WTC11 (cell line): ENCODE measurements around the gene HLA-DRB5. TPM values are rescaled to one million over a fixed set of nuclear protein-coding genes. Genes with fewer than 3 reads are reported as not detected.
"Not testable (repeated sequence)": the region's sequence is repeated elsewhere in the genome, so short reads cannot be mapped to it uniquely, and the experiment has no call there.

Source experiments
- ATAC-seq: fragments of 200-7000 bp; cut with Tn5 transposase; 2 replicates; pipeline ENCODE4 v1.10.0; 2021; ENCODE audit warnings: mild to moderate bottlenecking, moderate library complexity
- CTCF ChIA-PET: fragments of 300-600 bp; sonication (Branson Sonifier 250); formaldehyde crosslinking; loops from one replicate; lab custom pipeline; 2021; ENCODE audit warnings: antibody characterized with exemption; lab: Charles Lee
- POLR2A ChIA-PET: fragments of 350-600 bp; sonication (Branson Sonifier 250); formaldehyde crosslinking; loops from one replicate; lab custom pipeline; 2021; ENCODE audit warnings: antibody characterized with exemption; lab: Charles Lee
- DNase-seq: peaks from one replicate; pipeline ENCODE4 v3.0.0; 2021; ENCODE audit warnings: low spot score
- H3K27ac Mint-ChIP-seq: 2 replicates; pipeline ENCODE4 v1.8.0; 2021; ENCODE audit warnings: mixed read lengths
- H3K27me3 Mint-ChIP-seq: 2 replicates; pipeline ENCODE4 v1.8.0; 2021; ENCODE audit warnings: low read depth, mild to moderate bottlenecking, moderate library complexity, mixed read lengths
- H3K36me3 Mint-ChIP-seq: 2 replicates; pipeline ENCODE4 v1.8.0; 2021; ENCODE audit warnings: mixed read lengths
- H3K4me1 Mint-ChIP-seq: 2 replicates; pipeline ENCODE4 v1.8.0; 2022; ENCODE audit warnings: mixed read lengths
- H3K4me3 Mint-ChIP-seq: 2 replicates; pipeline ENCODE4 v1.8.0; 2021; ENCODE audit warnings: mild to moderate bottlenecking, moderate library complexity, mixed read lengths
- H3K9me3 Mint-ChIP-seq: 2 replicates; pipeline ENCODE4 v1.8.0; 2021; ENCODE audit warnings: mixed read lengths
- CREB1 ChIP-seq: sonication (generic); formaldehyde crosslinking; IDR thresholded peaks from 2 replicates; pipeline ENCODE4 v1.8.0; 2023; ENCODE audit warnings: mild to moderate bottlenecking, missing genetic modification reagents
- ETV6 ChIP-seq: sonication (generic); formaldehyde crosslinking; IDR thresholded peaks from 2 replicates; pipeline ENCODE4 v1.8.1; 2022; ENCODE audit warnings: mild to moderate bottlenecking, missing genetic modification reagents
- FOXJ3 ChIP-seq: sonication (generic); formaldehyde crosslinking; IDR thresholded peaks from 2 replicates; pipeline ENCODE4 v1.9.0; 2021; ENCODE audit warnings: missing genetic modification reagents, mild to moderate bottlenecking, borderline replicate concordance
- FOXK1 ChIP-seq: sonication (generic); formaldehyde crosslinking; IDR thresholded peaks from 2 replicates; pipeline ENCODE4 v1.8.0; 2022; ENCODE audit warnings: mild to moderate bottlenecking, moderate library complexity, missing genetic modification reagents
- GABPB1 ChIP-seq: sonication (generic); formaldehyde crosslinking; IDR thresholded peaks from 2 replicates; pipeline ENCODE4 v1.8.1; 2023; ENCODE audit warnings: mild to moderate bottlenecking, missing genetic modification reagents
- IRF2 ChIP-seq: sonication (generic); formaldehyde crosslinking; IDR thresholded peaks from 2 replicates; pipeline ENCODE4 v1.8.0; 2022; ENCODE audit warnings: low read depth, missing genetic modification reagents, borderline replicate concordance
- MYBL2 ChIP-seq: sonication (generic); formaldehyde crosslinking; IDR thresholded peaks from 2 replicates; pipeline ENCODE4 v1.8.1; 2023; ENCODE audit warnings: mild to moderate bottlenecking, moderate library complexity, missing genetic modification reagents
- PRRX2 ChIP-seq: fragments of 250-450 bp; sonication (Bioruptor Pico); IDR thresholded peaks from 2 replicates; pipeline ENCODE4 v1.8.0; 2021; ENCODE audit warnings: mild to moderate bottlenecking
- RELA ChIP-seq: sonication (generic); formaldehyde crosslinking; IDR thresholded peaks from 2 replicates; pipeline ENCODE4 v1.8.1; 2022; ENCODE audit warnings: missing genetic modification reagents, mild to moderate bottlenecking, borderline replicate concordance
- RORB ChIP-seq: fragments of 250-450 bp; sonication (Bioruptor Pico); IDR thresholded peaks from 2 replicates; pipeline ENCODE4 v1.9.0; 2021; ENCODE audit warnings: mild to moderate bottlenecking
- SMAD4 ChIP-seq: sonication (generic); formaldehyde crosslinking; IDR thresholded peaks from 2 replicates; pipeline ENCODE4 v1.8.0; 2022; ENCODE audit warnings: mild to moderate bottlenecking, missing genetic modification reagents
- SP1 ChIP-seq: sonication (generic); formaldehyde crosslinking; conservative IDR thresholded peaks from 2 replicates; pipeline ENCODE4 v1.8.1; 2022; ENCODE audit warnings: missing genetic modification reagents
- TP53 ChIP-seq: sonication (generic); formaldehyde crosslinking; IDR thresholded peaks from 2 replicates; pipeline ENCODE4 v1.8.1; 2023; ENCODE audit warnings: mild to moderate bottlenecking, missing genetic modification reagents
- ZNF232 ChIP-seq: sonication (generic); formaldehyde crosslinking; IDR thresholded peaks from 2 replicates; pipeline ENCODE4 v1.8.0; 2022; ENCODE audit warnings: mild to moderate bottlenecking, missing genetic modification reagents
- ZNF263 ChIP-seq: sonication (generic); formaldehyde crosslinking; IDR thresholded peaks from 2 replicates; pipeline ENCODE4 v1.8.1; 2022; ENCODE audit warnings: low read depth, mild to moderate bottlenecking, moderate library complexity, missing genetic modification reagents
- total RNA-seq: library from RNA; stranded (reverse); gene quantifications from 3 replicates; pipeline ENCODE4 v1.2.3, GENCODE V29; 2021
- TF ChIP-seq, protein P1 (sequence below): sonication (generic); formaldehyde crosslinking; IDR thresholded peaks from 2 replicates; pipeline ENCODE4 v1.8.0; 2022; ENCODE audit warnings: mild to moderate bottlenecking, missing genetic modification reagents
- TF ChIP-seq, protein P2 (sequence below): sonication (generic); formaldehyde crosslinking; IDR thresholded peaks from 2 replicates; pipeline ENCODE4 v1.8.1; 2022; ENCODE audit warnings: missing genetic modification reagents, borderline replicate concordance
- TF ChIP-seq, protein P3 (sequence below): sonication (generic); formaldehyde crosslinking; IDR thresholded peaks from 2 replicates; pipeline ENCODE4 v1.8.0; 2022; ENCODE audit warnings: mild to moderate bottlenecking, missing genetic modification reagents
- TF ChIP-seq, protein P4 (sequence below): sonication (generic); formaldehyde crosslinking; IDR thresholded peaks from 2 replicates; pipeline ENCODE4 v1.8.1; 2023; ENCODE audit warnings: mild to moderate bottlenecking, moderate library complexity, missing genetic modification reagents
- TF ChIP-seq, protein P5 (sequence below): sonication (generic); formaldehyde crosslinking; IDR thresholded peaks from 2 replicates; pipeline ENCODE4 v1.8.0; 2022; ENCODE audit warnings: mild to moderate bottlenecking, missing genetic modification reagents
- TF ChIP-seq, protein P6 (sequence below): sonication (generic); formaldehyde crosslinking; IDR thresholded peaks from 2 replicates; pipeline ENCODE4 v1.8.0; 2023; ENCODE audit warnings: missing genetic modification reagents

Gene HLA-DRB5
- total RNA-seq, 1 experiment from 2014 or later: not detected

DNA sequence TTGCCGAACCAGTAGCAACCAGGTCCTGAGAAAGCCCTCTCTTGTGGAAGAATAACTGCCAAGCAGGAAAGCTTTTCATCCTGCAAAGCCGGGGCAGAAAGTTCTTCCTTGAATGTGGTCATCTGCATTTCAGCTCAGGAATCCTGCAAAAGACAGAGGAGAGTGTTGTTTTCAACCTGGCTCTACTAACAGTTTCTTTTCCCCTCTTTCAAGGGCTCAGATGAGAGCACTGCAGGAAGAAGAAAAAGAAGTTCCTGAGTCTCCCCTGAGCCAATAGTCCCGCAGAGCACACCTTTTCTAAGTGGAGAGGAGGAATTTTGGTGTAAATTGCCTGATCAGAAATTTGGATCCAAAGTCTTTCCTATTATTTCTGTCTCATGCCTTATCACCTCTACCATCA, 48.9 kb upstream of the HLA-DRB5 start:
- DNase-seq (no peak), ATAC-seq (no peak)
- POLR2A ChIA-PET: no interaction called here
- H3K36me3 Mint-ChIP-seq: no peaks in the 10 kb centered on the region
- CTCF ChIA-PET: no interaction called here
- no peak for TF ChIP-seq PRRX2 (CRISPR knock-in tag)
- TF ChIP-seq GABPB1: no peak
- TF ChIP-seq FOXK1 (CRISPR knock-in tag): no peak
- TF ChIP-seq, protein P1, sequence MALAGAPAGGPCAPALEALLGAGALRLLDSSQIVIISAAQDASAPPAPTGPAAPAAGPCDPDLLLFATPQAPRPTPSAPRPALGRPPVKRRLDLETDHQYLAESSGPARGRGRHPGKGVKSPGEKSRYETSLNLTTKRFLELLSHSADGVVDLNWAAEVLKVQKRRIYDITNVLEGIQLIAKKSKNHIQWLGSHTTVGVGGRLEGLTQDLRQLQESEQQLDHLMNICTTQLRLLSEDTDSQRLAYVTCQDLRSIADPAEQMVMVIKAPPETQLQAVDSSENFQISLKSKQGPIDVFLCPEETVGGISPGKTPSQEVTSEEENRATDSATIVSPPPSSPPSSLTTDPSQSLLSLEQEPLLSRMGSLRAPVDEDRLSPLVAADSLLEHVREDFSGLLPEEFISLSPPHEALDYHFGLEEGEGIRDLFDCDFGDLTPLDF (CRISPR knock-in tag): no peak
- TF ChIP-seq, protein P2, sequence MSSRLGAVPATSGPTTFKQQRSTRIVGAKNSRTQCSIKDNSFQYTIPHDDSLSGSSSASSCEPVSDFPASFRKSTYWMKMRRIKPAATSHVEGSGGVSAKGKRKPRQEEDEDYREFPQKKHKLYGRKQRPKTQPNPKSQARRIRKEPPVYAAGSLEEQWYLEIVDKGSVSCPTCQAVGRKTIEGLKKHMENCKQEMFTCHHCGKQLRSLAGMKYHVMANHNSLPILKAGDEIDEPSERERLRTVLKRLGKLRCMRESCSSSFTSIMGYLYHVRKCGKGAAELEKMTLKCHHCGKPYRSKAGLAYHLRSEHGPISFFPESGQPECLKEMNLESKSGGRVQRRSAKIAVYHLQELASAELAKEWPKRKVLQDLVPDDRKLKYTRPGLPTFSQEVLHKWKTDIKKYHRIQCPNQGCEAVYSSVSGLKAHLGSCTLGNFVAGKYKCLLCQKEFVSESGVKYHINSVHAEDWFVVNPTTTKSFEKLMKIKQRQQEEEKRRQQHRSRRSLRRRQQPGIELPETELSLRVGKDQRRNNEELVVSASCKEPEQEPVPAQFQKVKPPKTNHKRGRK (CRISPR knock-in tag): no peak
- H3K4me3 Mint-ChIP-seq: no peak overlapping the region
- H3K27me3 Mint-ChIP-seq: peaks cover 9% of the 10 kb centered on the region
- no peaks in the 10 kb centered on the region for H3K9me3 Mint-ChIP-seq
- H3K27ac Mint-ChIP-seq: no peak overlapping the region
- H3K4me1 Mint-ChIP-seq: 0 out of 2 replicates have a peak, but pooled peaks cover 4% of the 10 kb centered on the region

DNA sequence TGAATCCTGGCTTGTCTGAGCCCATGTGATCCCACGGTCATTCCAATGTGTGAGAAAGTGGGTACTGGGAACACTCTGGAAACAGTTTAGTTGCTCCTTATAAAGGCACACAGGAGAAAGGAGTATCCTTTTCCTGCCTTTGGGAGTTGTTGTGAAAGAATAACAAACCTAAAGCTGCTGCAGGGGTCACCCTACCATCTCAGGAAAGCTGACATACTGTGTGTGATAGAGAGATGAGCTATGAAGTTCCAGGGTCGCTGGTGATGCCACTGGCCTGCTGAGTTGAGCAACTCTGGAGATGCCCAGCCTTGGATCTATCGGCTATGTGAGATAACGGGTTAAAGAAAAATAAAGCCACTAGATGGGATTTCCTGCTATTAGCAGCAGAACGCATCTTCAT, 47.4 kb upstream of the HLA-DRB5 start:
- DNase-seq, H3K4me1 Mint-ChIP-seq, ATAC-seq, H3K27me3 Mint-ChIP-seq, H3K36me3 Mint-ChIP-seq, H3K4me3 Mint-ChIP-seq, H3K9me3 Mint-ChIP-seq, H3K27ac Mint-ChIP-seq, CTCF ChIA-PET, POLR2A ChIA-PET: not testable (repeated sequence)

DNA sequence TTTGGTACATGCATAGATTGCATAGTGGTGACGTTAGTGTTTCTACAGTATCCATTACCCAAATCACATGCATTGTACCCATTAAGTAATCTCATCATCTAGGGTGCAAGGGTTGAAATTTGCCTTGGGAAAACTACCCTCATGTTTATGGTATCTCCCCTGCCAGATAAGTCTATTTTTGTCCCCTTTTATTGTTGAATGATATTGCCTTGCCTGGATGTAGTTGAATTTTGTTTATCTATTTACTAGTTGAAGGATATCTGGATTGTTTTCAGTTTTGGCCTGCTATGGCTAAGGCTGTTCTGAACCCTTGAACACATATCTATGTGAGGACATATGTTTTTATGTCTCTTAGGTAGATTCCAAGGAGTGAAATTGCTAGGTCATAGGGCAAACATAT, 46.2 kb upstream of the HLA-DRB5 start:
- TF ChIP-seq, protein P3, sequence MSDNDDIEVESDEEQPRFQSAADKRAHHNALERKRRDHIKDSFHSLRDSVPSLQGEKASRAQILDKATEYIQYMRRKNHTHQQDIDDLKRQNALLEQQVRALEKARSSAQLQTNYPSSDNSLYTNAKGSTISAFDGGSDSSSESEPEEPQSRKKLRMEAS (CRISPR knock-in tag): no peak
- TF ChIP-seq RELA (CRISPR knock-in tag): no peak
- no peak for TF ChIP-seq RORB (CRISPR knock-in tag)
- TF ChIP-seq TP53 (CRISPR knock-in tag): no peak
- TF ChIP-seq, protein P4, sequence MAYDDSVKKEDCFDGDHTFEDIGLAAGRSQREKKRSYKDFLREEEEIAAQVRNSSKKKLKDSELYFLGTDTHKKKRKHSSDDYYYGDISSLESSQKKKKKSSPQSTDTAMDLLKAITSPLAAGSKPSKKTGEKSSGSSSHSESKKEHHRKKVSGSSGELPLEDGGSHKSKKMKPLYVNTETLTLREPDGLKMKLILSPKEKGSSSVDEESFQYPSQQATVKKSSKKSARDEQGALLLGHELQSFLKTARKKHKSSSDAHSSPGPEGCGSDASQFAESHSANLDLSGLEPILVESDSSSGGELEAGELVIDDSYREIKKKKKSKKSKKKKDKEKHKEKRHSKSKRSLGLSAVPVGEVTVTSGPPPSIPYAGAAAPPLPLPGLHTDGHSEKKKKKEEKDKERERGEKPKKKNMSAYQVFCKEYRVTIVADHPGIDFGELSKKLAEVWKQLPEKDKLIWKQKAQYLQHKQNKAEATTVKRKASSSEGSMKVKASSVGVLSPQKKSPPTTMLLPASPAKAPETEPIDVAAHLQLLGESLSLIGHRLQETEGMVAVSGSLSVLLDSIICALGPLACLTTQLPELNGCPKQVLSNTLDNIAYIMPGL: no peak
- TF ChIP-seq ZNF263: no peak
- TF ChIP-seq CREB1: no peak
- TF ChIP-seq SP1 (CRISPR knock-in tag): no peak
- TF ChIP-seq, protein P5, sequence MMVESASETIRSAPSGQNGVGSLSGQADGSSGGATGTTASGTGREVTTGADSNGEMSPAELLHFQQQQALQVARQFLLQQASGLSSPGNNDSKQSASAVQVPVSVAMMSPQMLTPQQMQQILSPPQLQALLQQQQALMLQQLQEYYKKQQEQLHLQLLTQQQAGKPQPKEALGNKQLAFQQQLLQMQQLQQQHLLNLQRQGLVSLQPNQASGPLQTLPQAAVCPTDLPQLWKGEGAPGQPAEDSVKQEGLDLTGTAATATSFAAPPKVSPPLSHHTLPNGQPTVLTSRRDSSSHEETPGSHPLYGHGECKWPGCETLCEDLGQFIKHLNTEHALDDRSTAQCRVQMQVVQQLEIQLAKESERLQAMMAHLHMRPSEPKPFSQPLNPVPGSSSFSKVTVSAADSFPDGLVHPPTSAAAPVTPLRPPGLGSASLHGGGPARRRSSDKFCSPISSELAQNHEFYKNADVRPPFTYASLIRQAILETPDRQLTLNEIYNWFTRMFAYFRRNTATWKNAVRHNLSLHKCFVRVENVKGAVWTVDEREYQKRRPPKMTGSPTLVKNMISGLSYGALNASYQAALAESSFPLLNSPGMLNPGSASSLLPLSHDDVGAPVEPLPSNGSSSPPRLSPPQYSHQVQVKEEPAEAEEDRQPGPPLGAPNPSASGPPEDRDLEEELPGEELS (CRISPR knock-in tag): no peak
- TF ChIP-seq, protein P1 (CRISPR knock-in tag): no peak
- no peak for TF ChIP-seq FOXJ3 (CRISPR knock-in tag)
- TF ChIP-seq SMAD4: no peak
- TF ChIP-seq ETV6 (CRISPR knock-in tag): no peak
- TF ChIP-seq MYBL2 (CRISPR knock-in tag): no peak
- TF ChIP-seq, protein P6, sequence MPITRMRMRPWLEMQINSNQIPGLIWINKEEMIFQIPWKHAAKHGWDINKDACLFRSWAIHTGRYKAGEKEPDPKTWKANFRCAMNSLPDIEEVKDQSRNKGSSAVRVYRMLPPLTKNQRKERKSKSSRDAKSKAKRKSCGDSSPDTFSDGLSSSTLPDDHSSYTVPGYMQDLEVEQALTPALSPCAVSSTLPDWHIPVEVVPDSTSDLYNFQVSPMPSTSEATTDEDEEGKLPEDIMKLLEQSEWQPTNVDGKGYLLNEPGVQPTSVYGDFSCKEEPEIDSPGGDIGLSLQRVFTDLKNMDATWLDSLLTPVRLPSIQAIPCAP: no peak
- TF ChIP-seq ZNF232: no peak
- no peak for TF ChIP-seq IRF2
- TF ChIP-seq PRRX2 (CRISPR knock-in tag): no peak
- peaks cover 2% of the 10 kb centered on the region for H3K27me3 Mint-ChIP-seq
- ChIA-PET CTCF (no interaction called here), POLR2A (no interaction called here)
- ATAC-seq (no peak), DNase-seq (no peak)
- no peak overlapping the region for H3K27ac Mint-ChIP-seq
- H3K4me3 Mint-ChIP-seq: no peak overlapping the region
- no peaks in the 10 kb centered on the region for H3K36me3 Mint-ChIP-seq
- H3K4me1 Mint-ChIP-seq: no peaks in the 10 kb centered on the region
- no peaks in the 10 kb centered on the region for H3K9me3 Mint-ChIP-seq
